RWPE1 (cell line): ENCODE measurements around the gene XPNPEP3.

Source experiments
- CTCF ChIA-PET: fragments of 350-600 bp; sonication (Branson Sonifier 250); formaldehyde crosslinking; extraction: SDS; loops from one replicate; lab custom pipeline; 2021; lab: Yijun Ruan, JAX
- POLR2A ChIA-PET: fragments of 400-600 bp; formaldehyde crosslinking; extraction: SDS; loops from one replicate; lab custom pipeline; 2020; ENCODE audit warnings: antibody characterized with exemption; ENCODE audit not compliant: low non-redundant PET; lab: Yijun Ruan, JAX
- DNase-seq: peaks from one replicate; pipeline ENCODE4 v3.0.0; 2012; ENCODE audit warnings: low spot score
- H3K27ac ChIP-seq: fragments of 450-650 bp; 2 replicates; pipeline ENCODE4 v1.5.1; 2017
- TF ChIP-seq, protein P1 (sequence below): fragments of 450-650 bp; conservative IDR thresholded peaks from 2 replicates; pipeline ENCODE4 v1.5.1; 2017; ENCODE audit warnings: low read depth, mild to moderate bottlenecking

Gene XPNPEP3

GRCh38 chr22:40920526-40920925, 63.6 kb downstream of the XPNPEP3 start:
- ChIA-PET CTCF (no interaction called here), POLR2A (no interaction called here)
- no peak for DNase-seq
- no peak overlapping the region for H3K27ac ChIP-seq
- TF ChIP-seq, protein P1, sequence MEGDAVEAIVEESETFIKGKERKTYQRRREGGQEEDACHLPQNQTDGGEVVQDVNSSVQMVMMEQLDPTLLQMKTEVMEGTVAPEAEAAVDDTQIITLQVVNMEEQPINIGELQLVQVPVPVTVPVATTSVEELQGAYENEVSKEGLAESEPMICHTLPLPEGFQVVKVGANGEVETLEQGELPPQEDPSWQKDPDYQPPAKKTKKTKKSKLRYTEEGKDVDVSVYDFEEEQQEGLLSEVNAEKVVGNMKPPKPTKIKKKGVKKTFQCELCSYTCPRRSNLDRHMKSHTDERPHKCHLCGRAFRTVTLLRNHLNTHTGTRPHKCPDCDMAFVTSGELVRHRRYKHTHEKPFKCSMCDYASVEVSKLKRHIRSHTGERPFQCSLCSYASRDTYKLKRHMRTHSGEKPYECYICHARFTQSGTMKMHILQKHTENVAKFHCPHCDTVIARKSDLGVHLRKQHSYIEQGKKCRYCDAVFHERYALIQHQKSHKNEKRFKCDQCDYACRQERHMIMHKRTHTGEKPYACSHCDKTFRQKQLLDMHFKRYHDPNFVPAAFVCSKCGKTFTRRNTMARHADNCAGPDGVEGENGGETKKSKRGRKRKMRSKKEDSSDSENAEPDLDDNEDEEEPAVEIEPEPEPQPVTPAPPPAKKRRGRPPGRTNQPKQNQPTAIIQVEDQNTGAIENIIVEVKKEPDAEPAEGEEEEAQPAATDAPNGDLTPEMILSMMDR: no peak

GRCh38 chr22:40922484-40923303, 65.7 kb downstream of the XPNPEP3 start:
- ChIA-PET CTCF (interaction anchor here (0.6 to 1.2 kb wide), 12 partner anchors 10 to 314 kb away, joined by 3 to 6 read pairs (median 3); partner anchors contain the start of genes EP300 and SLC25A17), POLR2A (no interaction called here)
- H3K27ac ChIP-seq: no peak overlapping the region
- peak; percentile 13 for DNase-seq
- TF ChIP-seq, protein P1: peak; percentile 72

DNA sequence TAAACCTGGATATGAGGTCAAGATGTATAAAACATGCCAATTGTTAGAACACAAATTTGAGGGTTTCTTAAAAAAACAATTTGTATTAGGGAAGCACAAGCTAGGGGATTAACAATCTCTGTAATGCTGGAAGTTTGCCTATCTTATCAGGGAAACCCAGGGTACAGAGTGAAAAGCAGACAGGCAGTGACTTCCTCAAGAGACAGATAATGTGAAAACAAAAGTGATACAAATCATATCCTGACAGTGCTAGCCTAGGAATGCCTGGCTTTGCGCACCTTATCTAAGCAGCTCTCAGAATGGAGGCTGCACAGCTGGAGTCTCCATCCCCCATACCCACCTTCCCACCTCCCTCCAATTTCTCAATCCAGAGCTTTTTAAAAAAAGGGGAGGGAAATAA, 71.7 kb downstream of the XPNPEP3 start:
- POLR2A ChIA-PET: no interaction called here
- TF ChIP-seq, protein P1: no peak
- no peak for DNase-seq
- no peak overlapping the region for H3K27ac ChIP-seq
- CTCF ChIA-PET: no interaction called here

DNA sequence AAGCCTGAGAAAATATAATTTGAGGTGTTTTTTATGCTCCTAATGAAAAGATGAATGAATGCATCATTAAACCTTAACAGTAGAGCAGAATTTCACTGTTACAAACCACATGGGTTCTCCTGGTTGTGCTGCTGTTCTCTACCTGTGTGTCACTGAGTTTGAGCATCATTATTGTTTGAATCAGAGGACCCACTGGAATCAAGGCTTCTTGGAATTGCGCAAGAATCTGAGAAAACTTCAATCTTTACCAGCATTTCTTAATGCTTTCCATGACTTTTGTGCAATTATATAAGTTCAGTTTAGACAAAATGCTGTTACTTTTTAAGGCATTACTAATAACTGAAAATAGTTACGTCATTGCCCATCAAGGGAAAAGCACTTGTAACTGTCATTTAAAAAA, 75.4 kb downstream of the XPNPEP3 start:
- CTCF ChIA-PET: interaction anchor here (0.6 kb wide), 1 partner anchor 10 kb away, joined by 3 read pairs; no protein-coding TSS in a partner anchor
- TF ChIP-seq, protein P1: no peak
- POLR2A ChIA-PET: no interaction called here

DNA sequence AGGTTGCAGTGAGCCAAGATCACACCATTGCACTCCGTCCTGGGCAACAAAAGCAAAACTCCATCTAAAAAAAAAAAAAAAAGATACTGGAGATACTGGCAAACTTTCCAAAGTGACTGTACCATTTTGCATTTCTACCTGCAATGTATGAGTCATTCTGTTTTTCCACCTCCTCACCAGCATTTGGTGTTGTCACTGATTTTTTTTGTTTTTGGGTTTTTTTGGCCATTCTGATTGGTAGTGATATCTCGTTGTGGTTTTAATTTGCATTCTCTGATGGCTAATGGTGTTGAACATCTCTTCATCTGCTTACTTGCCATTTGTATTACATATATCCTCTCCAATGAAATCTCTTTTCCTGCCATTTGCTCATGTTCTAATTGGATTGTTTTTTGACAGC, 82.3 kb downstream of the XPNPEP3 start:
- TF ChIP-seq, protein P1: no peak
- H3K27ac ChIP-seq: no peak overlapping the region
- POLR2A ChIA-PET: no interaction called here
- no peak for DNase-seq
- CTCF ChIA-PET: no interaction called here

More for the DNA sequence above, 75.4 kb downstream of the XPNPEP3 start:
- H3K27ac ChIP-seq: no peak overlapping the region
- no peak for DNase-seq

- peak; percentile 94 for DNase-seq
- H3K27ac ChIP-seq: peak within 1 kb of the TSS; percentile 89
- ChIA-PET CTCF (interaction anchor here (0.5 to 1.0 kb wide), 4 partner anchors 10 to 142 kb away, joined by 4 to 6 read pairs (median 4); partner anchors contain the start of gene EP300), POLR2A (no interaction called here)
- TF ChIP-seq, protein P1: no peak
Observed at GRCh38 chr22:40950962-40951794, 94.2 kb downstream of the XPNPEP3 start, which contains the start of gene RBX1. Gene RBX1 (plus strand): TSS chr22:40951378. CDS start chr22:40951399, 21 bp downstream.
